Measurements from ENCODE around the gene ANO2.

ANO2 gene

GRCh38 chr12:5620896-5621295 lies 324.2 kb downstream of the ANO2 start:
- H3K27me3 ChIP-seq (replicated peaks; ENCODE audit: control insufficient read depth, insufficient read depth, low read length): no peaks in the 10 kb centered on the region
- H3K4me3 ChIP-seq (replicated peaks; ENCODE audit: low read depth, low read length): no peak overlapping the region
- no peak for DNase-seq (ENCODE audit: extremely low read depth, insufficient read length)
- no peaks in the 10 kb centered on the region for H3K36me3 ChIP-seq (ENCODE audit: control insufficient read depth, insufficient read depth, low read length)
- TF ChIP-seq CTCF (IDR thresholded peaks at IDR 0.05; ENCODE audit: insufficient read depth, low read length, poor library complexity, severe bottlenecking): no peak

- no peak for TF ChIP-seq CTCF (IDR thresholded peaks at IDR 0.05; ENCODE audit: insufficient read depth, low read length, poor library complexity, severe bottlenecking)
- no peak overlapping the region for H3K4me3 ChIP-seq (replicated peaks; ENCODE audit: low read depth, low read length)
- H3K36me3 ChIP-seq (ENCODE audit: control insufficient read depth, insufficient read depth, low read length): no peaks in the 10 kb centered on the region
- no peaks in the 10 kb centered on the region for H3K27me3 ChIP-seq (replicated peaks; ENCODE audit: control insufficient read depth, insufficient read depth, low read length)
- DNase-seq (ENCODE audit: extremely low read depth, insufficient read length): no peak
Observed at GRCh38 chr12:5619628-5620027, 325.4 kb downstream of the ANO2 start.

DNA sequence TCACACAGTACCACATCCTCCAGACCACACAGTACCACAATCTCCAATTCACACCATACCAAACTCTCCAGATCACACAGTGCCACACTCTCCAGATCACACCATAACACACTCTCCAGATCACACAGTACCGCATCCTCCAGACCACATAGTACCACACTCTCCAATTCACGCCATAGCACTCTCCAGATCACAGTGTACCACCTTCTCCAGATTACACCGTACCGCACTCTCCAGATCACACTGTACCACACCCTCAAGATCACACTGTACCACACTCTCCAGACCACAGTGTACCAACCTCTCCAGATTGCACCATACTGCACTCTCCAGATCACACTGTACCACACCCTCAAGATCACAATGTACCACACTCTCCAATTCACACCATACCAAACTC lies 328.2 kb downstream of the ANO2 start:
- DNase-seq (ENCODE audit: extremely low read depth, insufficient read length): no peak
- TF ChIP-seq CTCF (IDR thresholded peaks at IDR 0.05; ENCODE audit: insufficient read depth, low read length, poor library complexity, severe bottlenecking): no peak
- H3K4me3 ChIP-seq (replicated peaks; ENCODE audit: low read depth, low read length): no peak overlapping the region
- no peaks in the 10 kb centered on the region for H3K36me3 ChIP-seq (ENCODE audit: control insufficient read depth, insufficient read depth, low read length)
- H3K27me3 ChIP-seq (replicated peaks; ENCODE audit: control insufficient read depth, insufficient read depth, low read length): no peaks in the 10 kb centered on the region; the same call in 1 of the 2 replicates

- no peak for DNase-seq (ENCODE audit: extremely low read depth, insufficient read length)
- Histone ChIP-seq H3K36me3 (ENCODE audit: control insufficient read depth, insufficient read depth, low read length) (no peaks in the 10 kb centered on the region), H3K4me3 (replicated peaks; ENCODE audit: low read depth, low read length) (no peak overlapping the region), H3K27me3 (replicated peaks; ENCODE audit: control insufficient read depth, insufficient read depth, low read length) (no peaks in the 10 kb centered on the region; the same call in 1 of the 2 replicates)
- no peak for TF ChIP-seq CTCF (IDR thresholded peaks at IDR 0.05; ENCODE audit: insufficient read depth, low read length, poor library complexity, severe bottlenecking)
Observed at GRCh38 chr12:5615760-5616159, 329.3 kb downstream of the ANO2 start.

GRCh38 chr12:5614256-5614655 lies 330.8 kb downstream of the ANO2 start:
- Histone ChIP-seq H3K4me3 (replicated peaks; ENCODE audit: low read depth, low read length) (no peak overlapping the region), H3K36me3 (ENCODE audit: control insufficient read depth, insufficient read depth, low read length) (no peaks in the 10 kb centered on the region), H3K27me3 (replicated peaks; ENCODE audit: control insufficient read depth, insufficient read depth, low read length) (no peaks in the 10 kb centered on the region; the same call in 1 of the 2 replicates)
- DNase-seq (ENCODE audit: extremely low read depth, insufficient read length): no peak
- no peak for TF ChIP-seq CTCF (IDR thresholded peaks at IDR 0.05; ENCODE audit: insufficient read depth, low read length, poor library complexity, severe bottlenecking)

All from GM06990 (cell line).